Measurements from ENCODE around the gene ECE1.

Gene ECE1

DNA sequence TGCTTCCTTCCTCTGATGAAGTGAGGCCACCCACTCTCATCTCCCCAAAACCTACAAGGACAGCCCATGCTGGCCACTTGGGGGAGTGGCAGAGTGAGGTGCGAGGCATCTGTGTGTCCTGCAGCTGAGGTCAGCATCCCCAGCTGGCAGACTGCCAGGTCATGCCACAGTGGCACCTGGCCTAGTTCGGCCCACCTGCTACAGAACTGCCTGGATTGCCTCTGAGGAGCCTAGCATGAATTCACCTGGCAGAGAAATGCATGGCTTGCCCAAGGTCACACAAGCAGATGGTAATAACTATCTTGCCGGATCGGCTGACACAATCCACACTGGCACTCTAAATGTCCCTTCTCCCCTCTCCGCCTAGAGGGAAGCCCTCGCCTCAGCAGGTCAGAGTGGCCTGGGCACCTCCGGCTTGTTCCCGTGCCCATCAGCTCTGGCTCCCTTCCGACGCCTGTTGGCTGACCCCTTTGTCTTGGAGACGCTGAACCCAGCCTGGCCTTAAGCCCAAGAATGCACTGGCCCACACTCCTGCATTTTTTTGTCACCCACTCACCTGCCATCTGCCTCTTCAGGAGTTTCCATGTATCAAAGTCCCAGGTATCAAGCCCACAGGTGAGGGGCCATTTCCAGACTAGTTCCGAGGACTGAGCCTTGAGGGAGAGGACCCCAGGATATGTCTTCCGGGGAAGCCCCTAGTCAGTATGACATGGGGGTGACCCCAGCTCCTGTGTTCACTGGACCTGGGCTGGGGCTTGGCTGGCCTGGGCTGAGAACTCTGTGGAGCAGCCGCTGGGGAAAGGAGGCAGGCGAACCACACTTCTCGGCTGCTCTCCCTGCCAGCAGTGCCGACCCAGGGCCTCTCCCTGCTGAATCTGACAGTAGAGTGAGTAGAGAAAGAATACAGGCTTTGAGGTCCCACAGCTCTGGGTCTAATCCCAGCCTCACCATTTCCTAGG is 21.7 kb downstream of the ECE1 start:
- H3K36me3 ChIP-seq: peaks cover 46% of the 10 kb centered on the region

DNA sequence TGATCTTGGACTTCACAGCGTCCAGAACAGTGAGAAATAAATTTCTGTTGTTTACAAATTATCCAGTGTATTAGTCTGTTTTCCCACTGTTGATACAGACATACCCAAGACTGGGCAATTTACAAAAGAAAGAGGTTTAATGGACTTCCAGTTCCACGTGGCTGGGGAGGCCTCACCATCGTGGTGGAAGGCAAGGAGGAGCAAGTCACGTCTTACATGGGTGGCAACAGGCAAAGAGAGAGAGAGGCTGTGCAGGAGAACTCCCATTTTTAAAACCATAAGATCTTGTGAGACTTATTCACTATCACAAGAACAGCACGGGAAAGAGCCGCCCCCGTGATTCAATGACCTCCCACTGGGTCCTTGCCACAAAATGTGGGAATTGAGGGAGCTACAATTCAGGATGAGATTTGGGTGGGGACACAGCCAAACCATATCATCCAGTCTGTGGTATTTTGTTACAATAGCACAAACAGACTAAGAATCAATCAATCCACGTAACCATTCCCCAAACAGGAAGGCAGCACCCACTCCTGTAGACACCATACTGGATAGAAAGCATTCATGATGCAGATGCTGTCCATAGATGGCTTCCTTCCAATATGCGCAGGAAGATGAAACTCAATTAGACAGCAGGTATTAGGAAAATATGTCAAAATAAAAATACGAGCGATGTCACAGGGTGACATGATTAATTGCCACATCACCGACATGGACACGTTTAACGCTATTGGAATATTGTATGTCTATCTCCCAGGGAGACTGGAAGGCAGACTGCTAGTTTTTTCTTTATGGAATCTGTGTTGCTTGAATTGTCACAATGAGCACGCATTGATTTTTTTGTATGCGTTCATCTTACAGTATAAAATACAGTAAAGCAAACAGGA is 22.8 kb downstream of the ECE1 start:
- DNase-seq: no peak
- H3K9me3 ChIP-seq (ENCODE audit: severe bottlenecking): no peaks in the 10 kb centered on the region
- H3K4me3 ChIP-seq (ENCODE audit: low read depth, low read length): no peak overlapping the region
- no peaks in the 10 kb centered on the region for H3K27me3 ChIP-seq (ENCODE audit: insufficient read depth, low read depth, severe bottlenecking)
- TF ChIP-seq, protein P1, sequence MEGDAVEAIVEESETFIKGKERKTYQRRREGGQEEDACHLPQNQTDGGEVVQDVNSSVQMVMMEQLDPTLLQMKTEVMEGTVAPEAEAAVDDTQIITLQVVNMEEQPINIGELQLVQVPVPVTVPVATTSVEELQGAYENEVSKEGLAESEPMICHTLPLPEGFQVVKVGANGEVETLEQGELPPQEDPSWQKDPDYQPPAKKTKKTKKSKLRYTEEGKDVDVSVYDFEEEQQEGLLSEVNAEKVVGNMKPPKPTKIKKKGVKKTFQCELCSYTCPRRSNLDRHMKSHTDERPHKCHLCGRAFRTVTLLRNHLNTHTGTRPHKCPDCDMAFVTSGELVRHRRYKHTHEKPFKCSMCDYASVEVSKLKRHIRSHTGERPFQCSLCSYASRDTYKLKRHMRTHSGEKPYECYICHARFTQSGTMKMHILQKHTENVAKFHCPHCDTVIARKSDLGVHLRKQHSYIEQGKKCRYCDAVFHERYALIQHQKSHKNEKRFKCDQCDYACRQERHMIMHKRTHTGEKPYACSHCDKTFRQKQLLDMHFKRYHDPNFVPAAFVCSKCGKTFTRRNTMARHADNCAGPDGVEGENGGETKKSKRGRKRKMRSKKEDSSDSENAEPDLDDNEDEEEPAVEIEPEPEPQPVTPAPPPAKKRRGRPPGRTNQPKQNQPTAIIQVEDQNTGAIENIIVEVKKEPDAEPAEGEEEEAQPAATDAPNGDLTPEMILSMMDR (IDR thresholded peaks at IDR 0.05; ENCODE audit: low read depth, low read length): no peak
- peaks cover 42% of the 10 kb centered on the region for H3K36me3 ChIP-seq
- H3K27ac ChIP-seq: no peak overlapping the region

More for the DNA sequence above, 21.7 kb downstream of the ECE1 start:
- Histone ChIP-seq H3K27me3 (ENCODE audit: insufficient read depth, low read depth, severe bottlenecking) (no peaks in the 10 kb centered on the region), H3K4me3 (ENCODE audit: low read depth, low read length) (no peak overlapping the region), H3K9me3 (ENCODE audit: severe bottlenecking) (no peaks in the 10 kb centered on the region), H3K27ac (no peak overlapping the region)
- DNase-seq: no peak
- TF ChIP-seq, protein P1 (IDR thresholded peaks at IDR 0.05; ENCODE audit: low read depth, low read length): no peak

DNA sequence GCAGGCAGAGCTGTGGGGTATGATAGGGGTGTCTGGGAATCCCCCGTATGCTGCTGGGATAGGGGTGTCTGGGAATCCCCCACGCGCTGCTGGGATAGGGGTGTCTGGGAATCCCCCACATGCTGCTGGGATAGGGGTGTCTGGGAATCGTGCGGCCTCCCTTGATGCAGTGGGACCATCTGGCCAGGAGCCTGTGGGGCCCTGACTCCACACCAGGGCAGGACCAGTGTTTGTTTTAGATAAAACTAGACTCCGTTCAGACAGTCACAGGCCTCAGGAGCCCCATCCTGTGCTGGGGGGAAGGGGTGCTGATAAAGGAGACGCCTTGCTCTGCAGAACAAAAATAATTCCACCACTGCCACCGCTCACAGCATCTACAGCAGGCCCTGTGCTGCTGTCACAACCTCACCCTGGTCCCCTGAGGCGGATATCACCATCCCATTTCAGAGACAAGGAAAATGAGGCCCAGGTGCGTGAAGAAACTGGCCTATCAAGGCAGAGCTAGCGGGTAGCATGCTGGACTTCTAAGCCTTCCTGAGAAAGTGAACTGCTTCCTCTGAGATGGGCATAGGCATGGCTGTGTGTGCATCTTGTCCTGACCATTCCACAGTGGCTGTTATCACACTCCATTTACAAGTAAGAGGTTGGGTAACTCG is 24.0 kb downstream of the ECE1 start:
- no peak for DNase-seq
- peaks cover 35% of the 10 kb centered on the region for H3K36me3 ChIP-seq
- TF ChIP-seq, protein P1 (IDR thresholded peaks at IDR 0.05; ENCODE audit: low read depth, low read length): no peak
- H3K27ac ChIP-seq: no peak overlapping the region
- H3K4me3 ChIP-seq (ENCODE audit: low read depth, low read length): no peak overlapping the region
- H3K9me3 ChIP-seq (ENCODE audit: severe bottlenecking): no peaks in the 10 kb centered on the region
- H3K27me3 ChIP-seq (ENCODE audit: insufficient read depth, low read depth, severe bottlenecking): no peaks in the 10 kb centered on the region

DNA sequence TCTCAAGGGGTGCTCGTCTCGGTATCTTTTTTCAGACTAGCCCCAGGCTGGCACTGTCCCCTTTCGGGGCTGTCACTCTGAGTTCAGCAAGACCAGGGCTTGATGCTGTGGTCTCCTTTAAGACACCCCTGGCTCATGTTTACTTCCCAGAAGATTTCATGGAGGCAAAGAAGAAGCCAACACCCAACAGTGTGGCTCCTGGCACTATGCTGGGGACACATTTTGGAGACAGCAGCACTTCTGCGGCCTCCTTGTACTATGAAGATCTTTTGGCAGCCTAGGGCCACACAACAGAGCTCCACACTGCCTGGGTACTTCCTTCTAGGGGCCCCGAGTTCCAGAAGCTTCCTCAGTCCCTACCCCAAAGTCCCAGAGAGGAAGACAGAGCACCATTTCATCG is 24.6 kb downstream of the ECE1 start:
- no peak overlapping the region for H3K4me3 ChIP-seq (ENCODE audit: low read depth, low read length)
- DNase-seq: no peak
- H3K36me3 ChIP-seq: peaks cover 30% of the 10 kb centered on the region
- no peaks in the 10 kb centered on the region for H3K9me3 ChIP-seq (ENCODE audit: severe bottlenecking)
- H3K27ac ChIP-seq: no peak overlapping the region
- H3K27me3 ChIP-seq (ENCODE audit: insufficient read depth, low read depth, severe bottlenecking): no peaks in the 10 kb centered on the region
- TF ChIP-seq, protein P1 (IDR thresholded peaks at IDR 0.05; ENCODE audit: low read depth, low read length): no peak

DNA sequence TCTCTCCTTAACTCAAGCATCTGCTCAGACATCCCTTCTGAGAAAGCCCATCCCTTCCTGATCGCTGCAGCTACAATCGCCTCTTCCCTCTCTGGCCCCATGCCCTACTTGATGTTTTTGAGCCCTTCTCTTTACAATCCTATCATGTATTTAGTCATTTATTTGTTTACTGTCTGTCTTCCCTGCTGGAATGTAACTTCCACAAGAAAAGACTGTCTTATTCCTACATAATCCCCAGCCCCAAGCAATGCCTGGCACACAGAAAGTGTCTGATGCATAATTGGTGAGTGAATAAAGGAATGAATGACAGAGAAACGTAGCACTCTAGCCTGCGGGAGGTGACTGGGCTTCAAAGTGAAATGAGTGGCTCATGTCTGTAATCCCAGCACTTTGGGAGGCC is 25.4 kb downstream of the ECE1 start:
- H3K9me3 ChIP-seq (ENCODE audit: severe bottlenecking): no peaks in the 10 kb centered on the region
- H3K27ac ChIP-seq: no peak overlapping the region
- TF ChIP-seq, protein P1 (IDR thresholded peaks at IDR 0.05; ENCODE audit: low read depth, low read length): no peak
- H3K36me3 ChIP-seq: peaks cover 23% of the 10 kb centered on the region
- H3K27me3 ChIP-seq (ENCODE audit: insufficient read depth, low read depth, severe bottlenecking): no peaks in the 10 kb centered on the region
- DNase-seq: no peak
- H3K4me3 ChIP-seq (ENCODE audit: low read depth, low read length): no peak overlapping the region

Measured in WERI-Rb-1 (cell line).